Small intestine (tissue), 7 donors: Measurements from ENCODE around the gene TRPM3. TPM values are rescaled to one million over a fixed set of nuclear protein-coding genes. Genes with fewer than 3 reads are reported as not detected.
A peak's percentile ranks its signal among the peaks of the same experiment; 100 is the strongest.

ENCODE experiments used
- DNase-seq, 2 donors: peaks; one replicate each; pipeline versions ENCODE4 v3.0.0 to v3.0.0-alpha.2; 2013
- FAIRE-seq: peaks from 2 replicates; lab custom pipeline; 2012; peaks lifted over from hg19 to GRCh38; lab: Jason Lieb, UNC
- H3K27ac ChIP-seq, 3 donors: one replicate each; pipeline ENCODE4 v1.5.1; 2013; ENCODE audit warnings: low read length in 2 of 3, mild to moderate bottlenecking in 2 of 3, control low read depth in 1 of 3, inconsistent platforms in 1 of 3, low read depth in 1 of 3, moderate library complexity in 1 of 3
- H3K27me3 ChIP-seq, 3 donors: one replicate each; pipeline ENCODE4 v1.6.1; 2013; ENCODE audit warnings: low read length in 3 of 3, inconsistent platforms in 1 of 3; ENCODE audit not compliant: control insufficient read depth in 3 of 3, insufficient read depth in 3 of 3
- H3K36me3 ChIP-seq, 3 donors: one replicate each; pipeline ENCODE4 v1.6.1; 2013; ENCODE audit warnings: low read length in 3 of 3, inconsistent platforms in 1 of 3, low read depth in 1 of 3, mild to moderate bottlenecking in 1 of 3, moderate library complexity in 1 of 3; ENCODE audit not compliant: control insufficient read depth in 3 of 3, insufficient read depth in 2 of 3
- H3K4me1 ChIP-seq, 3 donors: one replicate each; pipeline ENCODE4 v1.6.1; 2013; ENCODE audit warnings: low read length in 2 of 3, inconsistent platforms in 1 of 3, low read depth in 1 of 3, mild to moderate bottlenecking in 1 of 3, moderate library complexity in 1 of 3; ENCODE audit not compliant: control insufficient read depth in 3 of 3, insufficient read depth in 2 of 3
- H3K4me3 ChIP-seq, 3 donors: one replicate each; pipeline ENCODE4 v1.5.1; 2013; ENCODE audit warnings: low read length in 3 of 3, control low read depth in 1 of 3, inconsistent platforms in 1 of 3, low read depth in 1 of 3, mild to moderate bottlenecking in 1 of 3, moderate library complexity in 1 of 3
- H3K9me3 ChIP-seq, 2 donors: one replicate each; pipeline ENCODE4 v1.6.1; 2013; ENCODE audit warnings: low read depth in 1 of 2, low read length in 1 of 2; ENCODE audit not compliant: control insufficient read depth in 2 of 2, insufficient read depth in 1 of 2
- WGBS, 3 donors: extraction: QIAGEN DNeasy Blood & Tissue Kit; methylation state at CpG; one replicate each; pipeline ENCODE4 v1.1.7; 2013; 5-methylcytosine and 5-hydroxymethylcytosine counted together
- polyA plus RNA-seq, 4 donors: library from polyadenylated mRNA; stranded (reverse) in 3 of 4; unstranded in 1 of 4; fragments of 200-250 nt in 3 of 4; fragments of 120-200 nt in 1 of 4; gene quantifications; one replicate each; pipeline versions ENCODE4 v1.2.1 to v1.2.3, GENCODE V29; 2013
- donor health status: healthy with polysubstance abuse.
- donor health status: control.
- donor health status: control.
- donor health status: Bipolar disorder and iron deficiency.
- donor health status: healthy.

TRPM3 gene
- polyA plus RNA-seq, 4 donors: 0.15 to 2.5 (median 0.78) TPM

GRCh38 chr9:71096421-71097108 is 24.9 kb downstream of the TRPM3 start:
- FAIRE-seq (no peak), DNase-seq (peak; percentile 70 to 80)
- 20 to 43% (median 26%) methylated on average over 5 of the region's 5 CpGs for WGBS, 3 donors
- Histone ChIP-seq H3K36me3 (no peaks in the 10 kb centered on the region), H3K4me1 (peaks cover 0 to 15% (median 0%) of the 10 kb centered on the region in 3 donors), H3K9me3 (no peaks in the 10 kb centered on the region), H3K27ac (peak overlapping the region in 1 of 3 donors; percentile 46), H3K27me3 (no peaks in the 10 kb centered on the region), H3K4me3 (no peak overlapping the region)

- peak in 1 of 2 donors; percentile 29 for DNase-seq
Observed at GRCh38 chr9:71094708-71095251, 26.6 kb downstream of the TRPM3 start.

GRCh38 chr9:71090896-71091295 is 30.5 kb downstream of the TRPM3 start:
- DNase-seq: peak; percentile 61 to 69
- Histone ChIP-seq H3K27ac (peak overlapping the region in 1 of 3 donors; percentile 52), H3K4me3 (no peak overlapping the region)

More at GRCh38 chr9:71094708-71095251, 26.6 kb downstream of the TRPM3 start:
- Histone ChIP-seq H3K9me3 (no peaks in the 10 kb centered on the region), H3K27me3 (no peaks in the 10 kb centered on the region), H3K27ac (no peak overlapping the region), H3K4me3 (no peak overlapping the region), H3K4me1 (peaks cover 0 to 19% (median 2%) of the 10 kb centered on the region in 3 donors), H3K36me3 (no peaks in the 10 kb centered on the region)
- no peak for FAIRE-seq
- WGBS, 3 donors: 17 to 50% (median 23%) methylated on average over 4 of the region's 4 CpGs

GRCh38 chr9:71079451-71079850 is 42.0 kb downstream of the TRPM3 start:
- Histone ChIP-seq H3K9me3 (no peaks in the 10 kb centered on the region), H3K27ac (no peak overlapping the region), H3K27me3 (no peaks in the 10 kb centered on the region), H3K4me3 (no peak overlapping the region), H3K4me1 (no peaks in the 10 kb centered on the region), H3K36me3 (no peaks in the 10 kb centered on the region)
- DNase-seq (peak in 1 of 2 donors; percentile 23), FAIRE-seq (no peak)
- 71 to 85% (median 81%) methylated on average over 2 of the region's 2 CpGs for WGBS, 3 donors

More at GRCh38 chr9:71090896-71091295, 30.5 kb downstream of the TRPM3 start:
- Histone ChIP-seq H3K4me1 (peaks cover 0 to 12% (median 2%) of the 10 kb centered on the region in 3 donors), H3K36me3 (no peaks in the 10 kb centered on the region), H3K27me3 (no peaks in the 10 kb centered on the region), H3K9me3 (no peaks in the 10 kb centered on the region)
- no peak for FAIRE-seq

GRCh38 chr9:71076096-71076495 is 45.3 kb downstream of the TRPM3 start:
- WGBS, 3 donors: 84 to 90% (median 87%) methylated on average over 6 of the region's 6 CpGs
- Histone ChIP-seq H3K27me3 (no peaks in the 10 kb centered on the region), H3K9me3 (no peaks in the 10 kb centered on the region), H3K4me1 (no peaks in the 10 kb centered on the region), H3K27ac (no peak overlapping the region), H3K4me3 (no peak overlapping the region), H3K36me3 (no peaks in the 10 kb centered on the region)
- FAIRE-seq: no peak
- no peak for DNase-seq

- Histone ChIP-seq H3K4me1 (no peaks in the 10 kb centered on the region), H3K36me3 (no peaks in the 10 kb centered on the region), H3K4me3 (no peak overlapping the region), H3K27ac (no peak overlapping the region), H3K27me3 (no peaks in the 10 kb centered on the region), H3K9me3 (no peaks in the 10 kb centered on the region)
- WGBS, 3 donors: 95% methylated on average over 2 of the region's 2 CpGs
- DNase-seq (no peak), FAIRE-seq (no peak)
Observed at GRCh38 chr9:71073494-71073893, 47.9 kb downstream of the TRPM3 start.

- Histone ChIP-seq H3K36me3 (no peaks in the 10 kb centered on the region), H3K27me3 (no peaks in the 10 kb centered on the region), H3K4me1 (no peaks in the 10 kb centered on the region), H3K9me3 (no peaks in the 10 kb centered on the region), H3K4me3 (no peak overlapping the region), H3K27ac (no peak overlapping the region)
- FAIRE-seq: no peak
- no peak for DNase-seq
- 75 to 84% (median 76%) methylated on average over 5 of the region's 5 CpGs for WGBS, 3 donors
Observed at GRCh38 chr9:71072587-71072986, 48.8 kb downstream of the TRPM3 start.

GRCh38 chr9:71071633-71072032 is 49.8 kb downstream of the TRPM3 start:
- 81 to 91% (median 82%) methylated on average over 1 of the region's 1 CpG for WGBS, 3 donors
- Histone ChIP-seq H3K4me1 (no peaks in the 10 kb centered on the region), H3K27me3 (no peaks in the 10 kb centered on the region), H3K9me3 (no peaks in the 10 kb centered on the region), H3K27ac (no peak overlapping the region), H3K36me3 (no peaks in the 10 kb centered on the region), H3K4me3 (no peak overlapping the region)
- no peak for DNase-seq
- no peak for FAIRE-seq
